OCI-LY7 (cell line): ENCODE measurements around the gene ID3. TPM values are rescaled to one million over a fixed set of nuclear protein-coding genes. Genes with fewer than 3 reads are reported as not detected.
A peak's percentile ranks its signal among the peaks of the same experiment; 100 is the strongest.

Experiments
- BruUV-seq: library from RNA; stranded (reverse); fragments of 400-500 nt; replicated peaks from 2 replicates; lab custom pipeline; 2021; lab: Mats Ljungman, UMichigan
- CTCF ChIA-PET: fragments of 300-600 bp; sonication (Branson Sonifier 250); formaldehyde crosslinking; loops from one replicate; lab custom pipeline; 2022; ENCODE audit warnings: antibody characterized with exemption; ENCODE audit not compliant: unreplicated experiment; lab: Charles Lee
- POLR2A ChIA-PET: fragments of 300-600 bp; sonication (Branson Sonifier 250); formaldehyde crosslinking; loops from one replicate; lab custom pipeline; 2022; ENCODE audit warnings: antibody characterized with exemption; lab: Charles Lee
- DNase-seq: peaks from one replicate; pipeline ENCODE4 v3.0.0-alpha.2; 2015; ENCODE audit warnings: low spot score
- H2AFZ ChIP-seq: fragments of 200-600 bp; sonication (generic), shearing (Covaris generic); 2 replicates; pipeline ENCODE4 v1.6.1; 2014; ENCODE audit warnings: mild to moderate bottlenecking, antibody characterized with exemption, low read length, moderate library complexity
- H3K27ac ChIP-seq: fragments of 200-600 bp; sonication (generic); 2 replicates; pipeline ENCODE4 v1.5.1; 2014; ENCODE audit warnings: mixed run types, low read depth, mild to moderate bottlenecking, moderate library complexity, low read length, inconsistent platforms; ENCODE audit not compliant: poor library complexity, severe bottlenecking
- H3K36me3 ChIP-seq: fragments of 200-600 bp; sonication (generic); 2 replicates; pipeline ENCODE4 v1.6.1; 2014; ENCODE audit warnings: mild to moderate bottlenecking, antibody characterized with exemption, low read length, moderate library complexity, mixed read lengths; ENCODE audit not compliant: insufficient read depth
- H3K4me1 ChIP-seq: fragments of 200-600 bp; sonication (generic); 2 replicates; pipeline ENCODE4 v1.5.1; 2014; ENCODE audit warnings: mild to moderate bottlenecking, low read length; ENCODE audit not compliant: insufficient read depth, poor library complexity, severe bottlenecking
- H3K4me2 ChIP-seq: fragments of 200-600 bp; sonication (generic); 2 replicates; pipeline ENCODE4 v1.6.1; 2014; ENCODE audit warnings: mild to moderate bottlenecking, low read length
- H3K4me3 ChIP-seq: fragments of 200-600 bp; sonication (generic); 2 replicates; pipeline ENCODE4 v1.5.1; 2014; ENCODE audit warnings: mild to moderate bottlenecking, low read depth, low read length; ENCODE audit not compliant: poor library complexity, severe bottlenecking
- H3K79me2 ChIP-seq: fragments of 200-600 bp; sonication (generic); 2 replicates; pipeline ENCODE4 v1.6.1; 2016; ENCODE audit warnings: low read depth, mild to moderate bottlenecking, low read length, moderate library complexity, mixed read lengths; ENCODE audit not compliant: insufficient read depth
- H3K9me2 ChIP-seq: fragments of 200-600 bp; sonication (generic); 2 replicates; pipeline ENCODE4 v1.6.1; 2016; ENCODE audit warnings: mild to moderate bottlenecking, low read length, mixed read lengths; ENCODE audit not compliant: insufficient read depth
- H3K9me3 ChIP-seq: fragments of 200-600 bp; sonication (generic); 2 replicates; pipeline ENCODE4 v1.6.1; 2014; ENCODE audit warnings: mild to moderate bottlenecking, mixed run types, low read length, mixed read lengths
- H4K20me1 ChIP-seq: fragments of 200-600 bp; sonication (generic); 2 replicates; pipeline ENCODE4 v1.6.1; 2014; ENCODE audit warnings: mild to moderate bottlenecking, antibody characterized with exemption, low read length, moderate library complexity, mixed read lengths; ENCODE audit not compliant: insufficient read depth
- EZH2phosphoT487 ChIP-seq: fragments of 200-600 bp; sonication (generic); IDR thresholded peaks from 2 replicates; pipeline ENCODE4 v1.6.1; 2018; ENCODE audit warnings: low read depth, borderline replicate concordance, mild to moderate bottlenecking, mixed run types, antibody characterized with exemption, low read length, moderate library complexity, mixed read lengths
- intact Hi-C: fragments of 100-400 bp; cut with micrococcal nuclease; formaldehyde crosslinking; loops from one replicate; pipeline ENCODE4 v1.10.0; 2022; ENCODE audit not compliant: unreplicated experiment
- total RNA-seq, 2 experiments: library from RNA; depleted of rRNA in 1 of 2; stranded (reverse); fragments of >200 nt in 1 of 2; shearing (Covaris generic) in 1 of 2; gene quantifications; 2 replicates each; pipeline ENCODE4 v1.2.3, GENCODE V29; 2014 to 2022
- TF ChIP-seq, protein P1 (sequence below): fragments of 200-600 bp; sonication (generic); conservative IDR thresholded peaks from 2 replicates; pipeline ENCODE4 v1.5.1; 2014; ENCODE audit warnings: mild to moderate bottlenecking, antibody characterized with exemption, low read length, moderate library complexity, mixed read lengths

The ID3 gene
- total RNA-seq, 2 experiments from 2014 or later, result 629 to 1,658 TPM

DNA sequence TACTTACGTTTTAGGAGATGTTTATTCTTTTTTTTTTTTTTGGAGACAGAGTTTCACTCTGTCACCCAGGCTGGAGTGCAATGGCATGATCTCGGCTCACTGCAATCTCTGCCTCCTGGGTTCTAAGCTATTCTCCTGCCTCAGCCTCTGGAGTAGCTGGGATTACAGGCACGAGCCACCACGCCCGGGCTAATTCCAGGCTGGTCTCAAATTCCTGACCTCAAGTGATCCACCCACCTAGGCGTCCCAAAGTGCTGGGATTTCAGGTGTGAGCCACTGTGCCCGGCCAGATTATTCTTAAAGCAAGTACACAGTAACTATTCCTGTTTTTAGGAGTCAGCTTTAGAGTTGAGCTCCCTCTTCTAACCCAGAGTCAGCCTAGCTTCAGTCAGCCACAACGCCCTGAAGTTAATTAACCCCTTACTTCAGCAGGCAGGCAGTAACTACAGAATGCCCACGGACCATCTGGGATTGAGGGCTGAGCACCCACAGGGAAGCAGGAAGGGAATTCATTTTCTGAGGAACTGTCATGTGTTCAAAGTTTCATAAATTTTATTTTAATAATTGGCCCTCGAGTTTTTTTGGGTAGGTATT is 5.3 kb upstream of the ID3 start:
- DNase-seq, result no peak
- Histone ChIP-seq H3K4me1 (peaks cover 83% of the 10 kb centered on the region), H3K4me3 (no peak overlapping the region), H3K9me2 (no peaks in the 10 kb centered on the region), H4K20me1 (no peaks in the 10 kb centered on the region), H3K27ac (no peak overlapping the region), H3K9me3 (no peaks in the 10 kb centered on the region), H3K79me2 (peaks cover 22% of the 10 kb centered on the region; the same call in 1 of the 2 replicates), H2AFZ (no peak overlapping the region), H3K36me3 (no peaks in the 10 kb centered on the region), H3K4me2 (no peak overlapping the region)
- TF ChIP-seq, protein P1, sequence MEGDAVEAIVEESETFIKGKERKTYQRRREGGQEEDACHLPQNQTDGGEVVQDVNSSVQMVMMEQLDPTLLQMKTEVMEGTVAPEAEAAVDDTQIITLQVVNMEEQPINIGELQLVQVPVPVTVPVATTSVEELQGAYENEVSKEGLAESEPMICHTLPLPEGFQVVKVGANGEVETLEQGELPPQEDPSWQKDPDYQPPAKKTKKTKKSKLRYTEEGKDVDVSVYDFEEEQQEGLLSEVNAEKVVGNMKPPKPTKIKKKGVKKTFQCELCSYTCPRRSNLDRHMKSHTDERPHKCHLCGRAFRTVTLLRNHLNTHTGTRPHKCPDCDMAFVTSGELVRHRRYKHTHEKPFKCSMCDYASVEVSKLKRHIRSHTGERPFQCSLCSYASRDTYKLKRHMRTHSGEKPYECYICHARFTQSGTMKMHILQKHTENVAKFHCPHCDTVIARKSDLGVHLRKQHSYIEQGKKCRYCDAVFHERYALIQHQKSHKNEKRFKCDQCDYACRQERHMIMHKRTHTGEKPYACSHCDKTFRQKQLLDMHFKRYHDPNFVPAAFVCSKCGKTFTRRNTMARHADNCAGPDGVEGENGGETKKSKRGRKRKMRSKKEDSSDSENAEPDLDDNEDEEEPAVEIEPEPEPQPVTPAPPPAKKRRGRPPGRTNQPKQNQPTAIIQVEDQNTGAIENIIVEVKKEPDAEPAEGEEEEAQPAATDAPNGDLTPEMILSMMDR, result no peak
- no peak for TF ChIP-seq EZH2phosphoT487
- ChIA-PET CTCF (no interaction called here), POLR2A (interaction anchor here (0.6 to 12.1 kb wide), 9 partner anchors 8 to 1283 kb away, joined by 3 to 259 read pairs (median 4); no protein-coding TSS in a partner anchor)
- intact Hi-C loops, result no loop called here
- no TSS peak for BruUV-seq

DNA sequence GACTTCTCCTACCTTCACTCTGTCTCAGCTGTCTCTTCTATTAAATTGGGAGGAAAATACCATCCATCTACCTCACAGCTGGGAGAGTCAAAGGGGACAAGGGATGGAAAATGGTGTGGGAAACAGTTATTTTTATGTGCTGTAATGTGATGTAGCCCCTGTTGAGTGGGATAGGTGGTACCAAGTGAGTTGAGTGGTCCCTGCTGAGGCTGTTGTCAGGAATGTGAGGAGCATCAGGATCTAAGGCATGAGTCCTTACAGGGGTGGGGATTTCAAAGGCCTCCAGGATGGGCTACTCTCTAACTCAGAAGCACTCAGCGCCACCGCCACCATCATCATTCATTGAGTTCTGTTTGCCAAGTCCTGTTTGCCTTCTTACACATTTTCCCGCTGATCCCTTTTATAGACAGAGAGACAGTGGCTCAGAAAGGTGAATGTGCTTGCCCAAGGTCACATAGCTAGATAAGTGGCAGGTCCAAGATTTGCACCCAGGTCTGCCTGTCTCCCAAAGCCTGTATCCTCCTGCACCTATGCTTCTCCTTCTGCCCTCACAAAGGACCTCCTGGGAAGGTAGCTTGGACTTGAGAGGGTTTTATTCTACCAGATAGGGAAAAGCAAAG is 4.6 kb upstream of the ID3 start:
- H3K36me3 ChIP-seq, result peaks cover 4% of the 10 kb centered on the region
- H3K79me2 ChIP-seq, result peaks cover 28% of the 10 kb centered on the region
- H3K27ac ChIP-seq, result no peak overlapping the region
- peaks cover 3% of the 10 kb centered on the region for H4K20me1 ChIP-seq
- H2AFZ ChIP-seq, result no peak overlapping the region
- H3K9me3 ChIP-seq, result no peaks in the 10 kb centered on the region
- no peak overlapping the region for H3K4me2 ChIP-seq
- DNase-seq, result no peak
- intact Hi-C loops, result no loop called here
- no peak overlapping the region for H3K4me3 ChIP-seq
- POLR2A ChIA-PET, result interaction anchor here (0.7 to 12.1 kb wide), 7 partner anchors 7 to 1283 kb away, joined by 3 to 259 read pairs (median 5); no protein-coding TSS in a partner anchor
- BruUV-seq, result no TSS peak
- TF ChIP-seq EZH2phosphoT487, result no peak
- TF ChIP-seq, protein P1, result no peak
- CTCF ChIA-PET, result no interaction called here
- H3K9me2 ChIP-seq, result no peaks in the 10 kb centered on the region
- H3K4me1 ChIP-seq, result peaks cover 75% of the 10 kb centered on the region

DNA sequence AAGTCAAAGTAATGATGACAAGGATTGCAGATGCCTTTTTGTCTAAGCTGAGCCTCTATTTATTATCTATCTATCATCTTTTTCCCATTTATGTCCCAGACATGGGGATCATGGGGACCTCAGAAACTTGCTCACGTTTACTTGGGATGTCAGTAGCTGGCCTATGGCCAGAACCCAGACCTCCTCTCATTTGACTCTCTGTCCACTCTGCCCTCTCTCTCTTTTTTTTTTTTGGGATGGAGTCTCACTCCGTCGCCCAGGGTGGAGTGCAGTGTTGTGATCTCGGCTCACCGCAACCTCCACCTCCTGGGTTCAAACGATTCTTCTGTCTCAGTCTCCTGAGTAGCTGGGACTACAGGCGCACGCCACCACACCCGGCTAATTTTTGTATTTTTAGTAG is 3.7 kb upstream of the ID3 start:
- TF ChIP-seq, protein P1, result no peak
- TF ChIP-seq EZH2phosphoT487, result no peak
- CTCF ChIA-PET, result no interaction called here
- intact Hi-C loops, result no loop called here

More for the DNA sequence above, 3.7 kb upstream of the ID3 start:
- H3K9me2 ChIP-seq, result no peaks in the 10 kb centered on the region
- H3K36me3 ChIP-seq, result peaks cover 13% of the 10 kb centered on the region
- no peak for DNase-seq
- peaks cover 37% of the 10 kb centered on the region for H3K79me2 ChIP-seq
- H4K20me1 ChIP-seq, result peaks cover 12% of the 10 kb centered on the region
- H3K4me3 ChIP-seq, result peak overlapping the region; percentile 94
- no TSS peak for BruUV-seq
- H3K27ac ChIP-seq, result peak overlapping the region; percentile 97
- peak overlapping the region; percentile 97 for H3K4me2 ChIP-seq
- no peak overlapping the region for H2AFZ ChIP-seq
- POLR2A ChIA-PET, result interaction anchor here (6.8 to 12.1 kb wide), 2 partner anchors 11 to 32 kb away, joined by 135 to 259 read pairs; no protein-coding TSS in a partner anchor
- no peaks in the 10 kb centered on the region for H3K9me3 ChIP-seq
- peaks cover 66% of the 10 kb centered on the region for H3K4me1 ChIP-seq
